Measurements from ENCODE around the gene CDC37L1.

- TF ChIP-seq CTCF (IDR thresholded peaks at IDR 0.05) (no peak), POLR2AphosphoS5 (IDR thresholded peaks at IDR 0.05; ENCODE audit: insufficient read depth in 1 of 2, low read depth in 1 of 2) (no peak)
Observed at GRCh38 chr9:4680173-4680525, 780 bp downstream of the CDC37L1 start.

Data from vagina (tissue), 2 donors.